Common myeloid progenitor, CD34-positive (primary cell): ENCODE measurements around the gene DHX9.

ENCODE experiments used
- CTCF ChIA-PET: fragments of 350-600 bp; sonication (Branson Sonifier 250); formaldehyde crosslinking; loops from one replicate; lab custom pipeline; 2021; ENCODE audit warnings: antibody characterized with exemption; lab: Charles Lee
- POLR2A ChIA-PET: fragments of 350-600 bp; sonication (Branson Sonifier 250); formaldehyde crosslinking; loops from one replicate; lab custom pipeline; 2021; ENCODE audit warnings: antibody characterized with exemption; lab: Charles Lee
- DNase-seq, 3 donors: peaks; one replicate each; pipeline versions ENCODE4 v3.0.0 to v3.0.0-alpha.2; 2013
- H3K27ac ChIP-seq, 2 experiments: 1 replicate in 1 of 2; 2 replicates in 1 of 2; pipeline ENCODE4 v1.7.0; 2013; ENCODE audit warnings: inconsistent platforms in 2 of 2, low read length in 2 of 2, mild to moderate bottlenecking in 2 of 2, low read depth in 1 of 2, moderate library complexity in 1 of 2; ENCODE audit not compliant: severe bottlenecking in 2 of 2, insufficient read depth in 1 of 2, poor library complexity in 1 of 2
- H3K27me3 ChIP-seq, 5 experiments: replicated peaks in 2 of 5; 1 replicate in 3 of 5; 2 replicates in 2 of 5; pipeline versions ENCODE4 v1.6.1 to v1.7.0; 2013; ENCODE audit warnings: low read length in 4 of 5, mild to moderate bottlenecking in 2 of 5, moderate library complexity in 2 of 5, inconsistent platforms in 1 of 5; ENCODE audit not compliant: insufficient read depth in 5 of 5, control insufficient read depth in 4 of 5
- H3K36me3 ChIP-seq, 4 experiments: 1 replicate in 2 of 4; 2 replicates in 2 of 4; pipeline versions ENCODE4 v1.6.1 to v1.7.0; 2013; ENCODE audit warnings: low read length in 3 of 4, control low read depth in 1 of 4, mild to moderate bottlenecking in 1 of 4; ENCODE audit not compliant: control insufficient read depth in 4 of 4, insufficient read depth in 4 of 4
- H3K4me1 ChIP-seq, 4 experiments: 1 replicate in 3 of 4; 2 replicates in 1 of 4; pipeline versions ENCODE4 v1.6.1 to v1.7.1; 2013; ENCODE audit warnings: low read length in 3 of 4, mild to moderate bottlenecking in 3 of 4, control low read depth in 1 of 4, inconsistent platforms in 1 of 4, moderate library complexity in 1 of 4; ENCODE audit not compliant: control insufficient read depth in 4 of 4, insufficient read depth in 4 of 4; ENCODE audit errors: control extremely low read depth in 1 of 4
- H3K4me3 ChIP-seq, 7 experiments: 1 replicate in 4 of 7; 2 replicates in 3 of 7; pipeline versions ENCODE4 v1.5.1 to v1.7.0; 2013; ENCODE audit warnings: mild to moderate bottlenecking in 7 of 7, low read length in 6 of 7, moderate library complexity in 6 of 7, inconsistent platforms in 2 of 7, low read depth in 2 of 7, control low read depth in 1 of 7; ENCODE audit not compliant: insufficient read depth in 4 of 7, control insufficient read depth in 1 of 7; ENCODE audit errors: extremely low read depth in 1 of 7
- H3K9me3 ChIP-seq, 5 experiments: 1 replicate in 4 of 5; 2 replicates in 1 of 5; pipeline versions ENCODE4 v1.6.1 to v1.7.1; 2013; ENCODE audit warnings: low read length in 4 of 5, mild to moderate bottlenecking in 2 of 5, inconsistent platforms in 1 of 5, low read depth in 1 of 5, moderate library complexity in 1 of 5; ENCODE audit not compliant: control insufficient read depth in 4 of 5, insufficient read depth in 2 of 5; ENCODE audit errors: control extremely low read depth in 1 of 5
- WGBS: methylation state at CpG from one replicate; pipeline ENCODE4 v1.1.5; 2013; ENCODE audit not compliant: insufficient coverage; 5-methylcytosine and 5-hydroxymethylcytosine counted together

DHX9 gene

GRCh38 chr1:182884872-182885271 is 45.7 kb downstream of the DHX9 start:
- H3K36me3 ChIP-seq = peaks cover 42 to 92% (median 70%) of the 10 kb centered on the region in 4 experiments

GRCh38 chr1:182885591-182885990 is 46.4 kb downstream of the DHX9 start:
- 98% methylated on average over 3 of the region's 3 CpGs for WGBS
- Histone ChIP-seq H3K27ac (no peak overlapping the region), H3K4me1 (peaks cover 3 to 17% (median 9%) of the 10 kb centered on the region in 4 experiments), H3K4me3 (no peak overlapping the region), H3K27me3 (no peaks in the 10 kb centered on the region), H3K9me3 (no peaks in the 10 kb centered on the region), H3K36me3 (peaks cover 35 to 87% (median 65%) of the 10 kb centered on the region in 4 experiments)
- POLR2A ChIA-PET = no interaction called here
- CTCF ChIA-PET = no interaction called here
- DNase-seq = no peak

More at GRCh38 chr1:182884872-182885271, 45.7 kb downstream of the DHX9 start:
- Histone ChIP-seq H3K27ac (no peak overlapping the region), H3K9me3 (no peaks in the 10 kb centered on the region), H3K27me3 (no peaks in the 10 kb centered on the region), H3K4me3 (no peak overlapping the region), H3K4me1 (peaks cover 0 to 10% (median 2%) of the 10 kb centered on the region in 4 experiments)
- DNase-seq = no peak
- ChIA-PET POLR2A (no interaction called here), CTCF (interaction anchor here (1.4 kb wide), 1 partner anchor 17 kb away, joined by 4 read pairs; no protein-coding TSS in a partner anchor)

- no peaks in the 10 kb centered on the region for H3K9me3 ChIP-seq
- ChIA-PET POLR2A (no interaction called here), CTCF (no interaction called here)
- H3K4me3 ChIP-seq = no peak overlapping the region
- DNase-seq = no peak
- WGBS = over 99% methylated on average over 10 of the region's 11 CpGs
- no peaks in the 10 kb centered on the region for H3K27me3 ChIP-seq
- peaks cover 26 to 73% (median 55%) of the 10 kb centered on the region in 4 experiments for H3K36me3 ChIP-seq
- no peak overlapping the region for H3K27ac ChIP-seq
- peaks cover 3 to 18% (median 13%) of the 10 kb centered on the region in 4 experiments for H3K4me1 ChIP-seq
Observed at GRCh38 chr1:182886985-182887384, 47.8 kb downstream of the DHX9 start.

- peaks cover 3 to 18% (median 13%) of the 10 kb centered on the region in 4 experiments for H3K4me1 ChIP-seq
- POLR2A ChIA-PET = no interaction called here
- CTCF ChIA-PET = interaction anchor here (0.9 to 1.6 kb wide), 3 partner anchors 10 to 22 kb away, joined by 3 to 4 read pairs (median 3); no protein-coding TSS in a partner anchor
- no peak for DNase-seq
- WGBS = 92% methylated on average over 6 of the region's 7 CpGs
- H3K9me3 ChIP-seq = no peaks in the 10 kb centered on the region
- no peak overlapping the region for H3K4me3 ChIP-seq
- H3K27me3 ChIP-seq = no peaks in the 10 kb centered on the region
- no peak overlapping the region for H3K27ac ChIP-seq
- peaks cover 16 to 55% (median 40%) of the 10 kb centered on the region in 4 experiments for H3K36me3 ChIP-seq
Observed at GRCh38 chr1:182888736-182889531, 49.8 kb downstream of the DHX9 start.

- H3K27ac ChIP-seq = no peak overlapping the region
- DNase-seq = peak; percentile 23 to 76 (median 64)
- ChIA-PET POLR2A (no interaction called here), CTCF (interaction anchor here (0.9 to 1.6 kb wide), 3 partner anchors 11 to 22 kb away, joined by 3 to 5 read pairs (median 3); no protein-coding TSS in a partner anchor)
- 32% methylated on average over 4 of the region's 6 CpGs for WGBS
- H3K9me3 ChIP-seq = no peaks in the 10 kb centered on the region
- peaks cover 15 to 44% (median 32%) of the 10 kb centered on the region in 4 experiments for H3K36me3 ChIP-seq
- no peak overlapping the region for H3K4me3 ChIP-seq
- peaks cover 3 to 18% (median 13%) of the 10 kb centered on the region in 4 experiments for H3K4me1 ChIP-seq
- no peaks in the 10 kb centered on the region for H3K27me3 ChIP-seq
Observed at GRCh38 chr1:182889997-182890396, 50.9 kb downstream of the DHX9 start.

GRCh38 chr1:182890927-182891610 is 51.9 kb downstream of the DHX9 start:
- Histone ChIP-seq H3K4me3 (no peak overlapping the region), H3K36me3 (peaks cover 15 to 37% (median 25%) of the 10 kb centered on the region in 4 experiments), H3K27me3 (no peaks in the 10 kb centered on the region), H3K4me1 (peaks cover 3 to 18% (median 13%) of the 10 kb centered on the region in 4 experiments), H3K9me3 (no peaks in the 10 kb centered on the region), H3K27ac (no peak overlapping the region)
- ChIA-PET CTCF (interaction anchor here (1.6 kb wide), 1 partner anchor 23 kb away, joined by 5 read pairs; no protein-coding TSS in a partner anchor), POLR2A (no interaction called here)
- 89% methylated on average over 5 of the region's 9 CpGs for WGBS
- DNase-seq = no peak
